Measurements from ENCODE around the gene CRTC3. TPM values are rescaled to one million over a fixed set of nuclear protein-coding genes. Genes with fewer than 3 reads are reported as not detected.

The CRTC3 gene
- total RNA-seq, 2 donors from 2014 or later, result 10.5 to 13.0 TPM

DNA sequence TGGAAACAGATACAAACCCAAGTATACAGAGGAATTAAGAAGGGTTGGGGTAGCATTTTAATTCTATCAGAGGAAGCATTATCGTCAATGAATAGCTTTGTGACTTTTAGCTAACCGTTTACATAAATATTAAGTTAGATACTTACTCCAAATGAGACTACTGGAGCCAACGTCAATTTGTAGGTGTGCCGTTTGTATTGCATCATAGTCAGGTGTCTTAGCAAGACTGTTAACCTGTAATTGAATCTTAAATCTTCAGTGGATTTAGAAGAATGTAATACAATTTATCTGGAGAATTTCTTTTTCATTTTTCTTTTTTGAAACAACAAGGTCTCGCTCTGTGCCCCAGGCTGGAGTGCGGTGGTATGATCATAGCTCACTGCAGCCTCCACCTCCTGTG is 55.1 kb downstream of the CRTC3 start:
- ATAC-seq, result no peak
- no peak overlapping the region for H3K4me3 ChIP-seq
- H3K4me1 ChIP-seq, result peaks cover 6% of the 10 kb centered on the region
- no peaks in the 10 kb centered on the region for H3K9me3 ChIP-seq
- no peaks in the 10 kb centered on the region for H3K36me3 ChIP-seq (replicated peaks in 1 of 2; ENCODE audit: insufficient read depth in 1 of 2, low read depth in 2 of 2)
- WGBS, 2 donors, result 61 to 64% methylated on average over 6 of the region's 6 CpGs
- no peaks in the 10 kb centered on the region for H3K27me3 ChIP-seq
- H3K27ac ChIP-seq, result no peak overlapping the region
- no peak for DNase-seq
- intact Hi-C loops (cut with DNase I), result no loop called here
- TF ChIP-seq POLR2A (IDR thresholded peaks at IDR 0.05), result no peak
- TF ChIP-seq, protein P1, sequence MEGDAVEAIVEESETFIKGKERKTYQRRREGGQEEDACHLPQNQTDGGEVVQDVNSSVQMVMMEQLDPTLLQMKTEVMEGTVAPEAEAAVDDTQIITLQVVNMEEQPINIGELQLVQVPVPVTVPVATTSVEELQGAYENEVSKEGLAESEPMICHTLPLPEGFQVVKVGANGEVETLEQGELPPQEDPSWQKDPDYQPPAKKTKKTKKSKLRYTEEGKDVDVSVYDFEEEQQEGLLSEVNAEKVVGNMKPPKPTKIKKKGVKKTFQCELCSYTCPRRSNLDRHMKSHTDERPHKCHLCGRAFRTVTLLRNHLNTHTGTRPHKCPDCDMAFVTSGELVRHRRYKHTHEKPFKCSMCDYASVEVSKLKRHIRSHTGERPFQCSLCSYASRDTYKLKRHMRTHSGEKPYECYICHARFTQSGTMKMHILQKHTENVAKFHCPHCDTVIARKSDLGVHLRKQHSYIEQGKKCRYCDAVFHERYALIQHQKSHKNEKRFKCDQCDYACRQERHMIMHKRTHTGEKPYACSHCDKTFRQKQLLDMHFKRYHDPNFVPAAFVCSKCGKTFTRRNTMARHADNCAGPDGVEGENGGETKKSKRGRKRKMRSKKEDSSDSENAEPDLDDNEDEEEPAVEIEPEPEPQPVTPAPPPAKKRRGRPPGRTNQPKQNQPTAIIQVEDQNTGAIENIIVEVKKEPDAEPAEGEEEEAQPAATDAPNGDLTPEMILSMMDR (IDR thresholded peaks at IDR 0.05), result no peak

DNA sequence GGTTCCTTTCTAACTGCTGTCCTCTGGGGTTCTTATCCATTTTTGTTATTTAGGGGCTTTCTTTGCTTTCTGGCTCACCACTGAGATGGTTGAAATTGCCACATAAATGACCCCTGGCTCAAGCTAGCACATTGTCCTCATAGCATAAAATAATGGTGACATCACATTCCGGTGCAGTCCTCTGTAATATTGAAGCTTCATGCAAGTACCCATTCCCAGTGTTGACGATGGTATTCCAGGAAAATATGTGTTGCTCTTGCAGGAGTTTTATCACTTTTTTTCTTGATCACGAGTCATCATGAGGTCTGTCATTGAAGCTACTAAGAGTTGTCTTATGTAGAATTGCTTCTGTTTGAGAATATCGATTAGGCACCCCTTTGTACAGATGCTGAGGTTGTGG is 56.1 kb downstream of the CRTC3 start:
- no peaks in the 10 kb centered on the region for H3K27me3 ChIP-seq
- H3K4me3 ChIP-seq, result no peak overlapping the region
- 66 to 76% methylated on average over 4 of the region's 4 CpGs for WGBS, 2 donors
- H3K4me1 ChIP-seq, result peaks cover 6% of the 10 kb centered on the region
- DNase-seq (no peak), ATAC-seq (no peak)
- no peaks in the 10 kb centered on the region for H3K9me3 ChIP-seq
- no peaks in the 10 kb centered on the region for H3K36me3 ChIP-seq (replicated peaks in 1 of 2; ENCODE audit: insufficient read depth in 1 of 2, low read depth in 2 of 2)
- no peak overlapping the region for H3K27ac ChIP-seq
- no peak for TF ChIP-seq POLR2A (IDR thresholded peaks at IDR 0.05)
- TF ChIP-seq, protein P1 (IDR thresholded peaks at IDR 0.05), result no peak
- intact Hi-C loops (cut with DNase I), result no loop called here

DNA sequence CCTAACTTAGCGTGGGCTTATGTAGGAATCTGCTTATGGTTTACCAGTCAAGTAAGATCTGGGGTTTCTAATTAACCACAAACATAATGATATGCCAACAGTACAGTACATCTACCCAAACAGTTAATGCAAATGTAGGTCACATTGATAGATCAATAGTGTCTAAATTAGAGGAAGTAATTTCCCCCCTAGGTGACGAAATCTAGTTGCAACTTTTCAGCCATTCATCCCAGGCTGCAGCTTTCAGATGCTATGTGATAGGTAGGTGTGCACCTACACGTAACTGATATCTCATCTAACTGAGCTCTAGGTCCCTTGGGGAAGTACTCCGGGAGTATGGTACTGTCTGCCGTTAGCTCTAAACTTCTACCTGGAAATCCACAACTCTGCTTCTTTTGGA is 57.2 kb downstream of the CRTC3 start:
- Histone ChIP-seq H3K4me1 (peaks cover 3% of the 10 kb centered on the region), H3K27ac (no peak overlapping the region), H3K27me3 (no peaks in the 10 kb centered on the region), H3K36me3 (replicated peaks in 1 of 2; ENCODE audit: insufficient read depth in 1 of 2, low read depth in 2 of 2) (no peaks in the 10 kb centered on the region), H3K4me3 (no peak overlapping the region), H3K9me3 (no peaks in the 10 kb centered on the region)
- ATAC-seq (no peak), DNase-seq (no peak)
- TF ChIP-seq, protein P1 (IDR thresholded peaks at IDR 0.05), result no peak
- TF ChIP-seq POLR2A (IDR thresholded peaks at IDR 0.05), result no peak
- intact Hi-C loops (cut with DNase I), result no loop called here
- 73 to 81% methylated on average over 5 of the region's 5 CpGs for WGBS, 2 donors

DNA sequence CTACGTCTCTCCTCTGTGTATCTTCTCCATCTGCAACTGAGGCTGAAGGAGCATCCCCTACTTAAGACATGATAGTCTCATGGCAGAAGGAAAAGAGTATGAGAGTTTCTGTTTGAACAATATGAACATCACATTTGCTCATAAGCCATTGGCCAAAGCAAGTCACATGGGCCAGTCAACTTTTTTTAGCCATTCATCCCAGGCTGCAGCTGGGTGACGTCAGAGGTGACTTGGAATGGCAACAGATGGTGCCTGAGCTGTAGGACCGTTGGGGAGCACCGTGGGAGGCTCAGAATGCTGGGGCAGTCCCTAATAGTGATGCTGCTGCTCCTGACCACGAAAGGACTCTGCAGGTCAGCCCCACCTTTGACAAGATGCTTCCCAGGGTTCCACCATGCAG is 58.7 kb downstream of the CRTC3 start:
- Histone ChIP-seq H3K4me3 (no peak overlapping the region), H3K27ac (no peak overlapping the region), H3K4me1 (peaks cover under 1% of the 10 kb centered on the region), H3K27me3 (no peaks in the 10 kb centered on the region), H3K9me3 (no peaks in the 10 kb centered on the region), H3K36me3 (replicated peaks in 1 of 2; ENCODE audit: insufficient read depth in 1 of 2, low read depth in 2 of 2) (no peaks in the 10 kb centered on the region)
- 83 to 85% methylated on average over 5 of the region's 5 CpGs for WGBS, 2 donors
- no peak for DNase-seq
- intact Hi-C loops (cut with DNase I), result no loop called here
- no peak for ATAC-seq
- no peak for TF ChIP-seq POLR2A (IDR thresholded peaks at IDR 0.05)
- TF ChIP-seq, protein P1 (IDR thresholded peaks at IDR 0.05), result no peak

DNA sequence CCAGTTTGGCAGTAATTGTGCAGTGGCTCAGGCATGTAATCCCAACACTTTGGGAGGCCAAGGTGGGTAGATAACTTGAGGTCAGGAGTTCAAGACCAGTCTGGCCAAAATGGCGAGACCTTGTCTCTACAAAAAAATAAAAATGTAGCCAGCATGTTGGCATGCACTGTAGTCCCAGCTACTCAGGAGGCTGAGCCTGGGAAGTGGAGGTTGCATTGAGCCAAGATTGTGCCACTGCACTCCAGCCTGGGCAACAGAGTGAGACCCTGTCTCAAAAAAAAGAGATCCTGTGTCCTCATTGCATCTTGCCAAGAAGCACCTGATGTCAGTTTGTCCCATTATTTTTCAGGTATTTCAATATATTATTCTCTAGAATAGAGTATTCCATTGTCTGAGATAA is 61.8 kb downstream of the CRTC3 start:
- no peak for ATAC-seq
- H3K27ac ChIP-seq, result no peak overlapping the region
- peaks cover 11% of the 10 kb centered on the region for H3K4me1 ChIP-seq
- no peaks in the 10 kb centered on the region for H3K36me3 ChIP-seq (replicated peaks in 1 of 2; ENCODE audit: insufficient read depth in 1 of 2, low read depth in 2 of 2)
- intact Hi-C loops (cut with DNase I), result no loop called here
- no peaks in the 10 kb centered on the region for H3K27me3 ChIP-seq
- TF ChIP-seq POLR2A (IDR thresholded peaks at IDR 0.05), result no peak
- TF ChIP-seq, protein P1 (IDR thresholded peaks at IDR 0.05), result no peak
- no peaks in the 10 kb centered on the region for H3K9me3 ChIP-seq
- no peak for DNase-seq
- no peak overlapping the region for H3K4me3 ChIP-seq
- WGBS, 2 donors, result 69 to 91% methylated on average over 1 of the region's 1 CpG
